Measurements from ENCODE around the gene TOX4.

DNA sequence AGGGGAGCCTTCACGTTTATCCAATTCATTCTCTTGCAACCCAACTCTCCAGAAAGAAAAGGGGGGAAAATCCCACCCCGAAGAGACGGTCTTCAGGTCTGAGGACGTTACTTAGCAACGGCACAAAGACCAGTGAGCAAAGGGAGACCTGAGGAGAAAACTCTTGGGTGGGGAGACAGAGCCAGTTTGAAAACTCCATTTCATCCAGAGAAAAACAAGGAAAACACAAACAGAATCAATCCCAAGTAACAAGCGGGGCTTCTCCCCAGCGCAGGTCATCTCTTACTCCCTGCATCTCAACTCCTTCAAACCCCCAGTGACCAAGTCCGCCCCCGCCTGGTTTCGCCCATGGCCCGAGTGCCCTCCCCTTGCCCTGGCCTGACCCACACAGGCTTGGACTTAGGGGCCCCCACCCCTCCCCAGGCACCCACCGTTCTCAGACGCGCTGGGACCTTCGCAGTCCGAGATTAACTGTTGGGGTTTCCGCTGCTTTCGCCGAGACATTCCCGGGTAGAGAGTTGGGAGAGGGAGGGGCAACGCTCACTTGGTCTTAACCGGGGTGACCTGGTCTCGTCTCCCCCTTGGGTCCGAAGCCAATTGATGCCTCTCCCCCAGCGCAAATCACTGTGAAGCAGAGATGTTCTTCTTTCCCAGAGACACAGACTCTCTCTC is 59.6 kb downstream of the TOX4 start:
- TF ChIP-seq, protein P1, sequence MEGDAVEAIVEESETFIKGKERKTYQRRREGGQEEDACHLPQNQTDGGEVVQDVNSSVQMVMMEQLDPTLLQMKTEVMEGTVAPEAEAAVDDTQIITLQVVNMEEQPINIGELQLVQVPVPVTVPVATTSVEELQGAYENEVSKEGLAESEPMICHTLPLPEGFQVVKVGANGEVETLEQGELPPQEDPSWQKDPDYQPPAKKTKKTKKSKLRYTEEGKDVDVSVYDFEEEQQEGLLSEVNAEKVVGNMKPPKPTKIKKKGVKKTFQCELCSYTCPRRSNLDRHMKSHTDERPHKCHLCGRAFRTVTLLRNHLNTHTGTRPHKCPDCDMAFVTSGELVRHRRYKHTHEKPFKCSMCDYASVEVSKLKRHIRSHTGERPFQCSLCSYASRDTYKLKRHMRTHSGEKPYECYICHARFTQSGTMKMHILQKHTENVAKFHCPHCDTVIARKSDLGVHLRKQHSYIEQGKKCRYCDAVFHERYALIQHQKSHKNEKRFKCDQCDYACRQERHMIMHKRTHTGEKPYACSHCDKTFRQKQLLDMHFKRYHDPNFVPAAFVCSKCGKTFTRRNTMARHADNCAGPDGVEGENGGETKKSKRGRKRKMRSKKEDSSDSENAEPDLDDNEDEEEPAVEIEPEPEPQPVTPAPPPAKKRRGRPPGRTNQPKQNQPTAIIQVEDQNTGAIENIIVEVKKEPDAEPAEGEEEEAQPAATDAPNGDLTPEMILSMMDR (IDR thresholded peaks at IDR 0.05; ENCODE audit: borderline replicate concordance, extremely low read depth, low read length, poor library complexity, severe bottlenecking) = no peak
- TF ChIP-seq EZH2 (IDR thresholded peaks at IDR 0.05; ENCODE audit: borderline replicate concordance, low read depth, low read length, severe bottlenecking) = no peak
